B cell (primary cell): ENCODE measurements around the gene CGB1. TPM values are rescaled to one million over a fixed set of nuclear protein-coding genes. Genes with fewer than 3 reads are reported as not detected.

Source experiments
- ATAC-seq: fragments of 200-7000 bp; cut with Tn5 transposase; one replicate; pipeline ENCODE4 v1.10.0; 2021; ENCODE audit warnings: low read depth, mild to moderate bottlenecking, moderate number of reproducible peaks, moderate library complexity
- CTCF ChIA-PET: fragments of 350-600 bp; sonication (Branson Sonifier 250); formaldehyde crosslinking; loops from one replicate; lab custom pipeline; 2021; ENCODE audit warnings: antibody characterized with exemption, inconsistent platforms; lab: Charles Lee
- POLR2A ChIA-PET: fragments of 350-600 bp; sonication (Branson Sonifier 250); formaldehyde crosslinking; loops from one replicate; lab custom pipeline; 2021; ENCODE audit warnings: antibody characterized with exemption; lab: Charles Lee
- DNase-seq: peaks from one replicate; pipeline ENCODE4 v3.0.0; 2013
- H2AFZ ChIP-seq: 2 replicates; pipeline ENCODE4 v1.6.1; 2012; ENCODE audit warnings: mild to moderate bottlenecking, low read depth, low read length; ENCODE audit not compliant: insufficient read depth, poor library complexity, severe bottlenecking
- H3K27ac ChIP-seq, 2 donors: 1 replicate in 1 of 2; 2 replicates in 1 of 2; pipeline ENCODE4 v1.5.1; 2012 to 2013; ENCODE audit warnings: low read length in 2 of 2, mild to moderate bottlenecking in 2 of 2, moderate library complexity in 1 of 2
- H3K27me3 ChIP-seq, 4 experiments: fragments of 200-600 bp in 1 of 4; sonication (generic) in 1 of 4; replicated peaks in 1 of 4; 1 replicate in 2 of 4; 2 replicates in 2 of 4; pipeline versions ENCODE4 v1.6.1 to v1.7.0; 2013 to 2016; ENCODE audit warnings: low read length in 3 of 4, mild to moderate bottlenecking in 2 of 4, mixed read lengths in 1 of 4, moderate library complexity in 1 of 4; ENCODE audit not compliant: insufficient read depth in 4 of 4, control insufficient read depth in 3 of 4; ENCODE audit errors: control extremely low read depth in 1 of 4
- H3K36me3 ChIP-seq, 2 experiments: replicated peaks in 1 of 2; 1 replicate in 1 of 2; 2 replicates in 1 of 2; pipeline versions ENCODE4 v1.6.1 to v1.7.1; 2013; ENCODE audit warnings: low read length in 1 of 2; ENCODE audit not compliant: insufficient read depth in 2 of 2, control insufficient read depth in 1 of 2; ENCODE audit errors: control extremely low read depth in 1 of 2, extremely low read depth in 1 of 2
- H3K4me1 ChIP-seq, 2 donors: fragments of 200-600 bp in 1 of 2; sonication (generic) in 1 of 2; 1 replicate in 1 of 2; 2 replicates in 1 of 2; pipeline versions ENCODE4 v1.5.1 to v1.6.1; 2013 to 2017; ENCODE audit warnings: low read length in 2 of 2; ENCODE audit not compliant: control insufficient read depth in 2 of 2, insufficient read depth in 2 of 2
- H3K4me2 ChIP-seq: replicated peaks from 2 replicates; pipeline ENCODE3; 2012; ENCODE audit warnings: mild to moderate bottlenecking, low read depth, low read length; ENCODE audit not compliant: poor library complexity, severe bottlenecking
- H3K4me3 ChIP-seq, 5 experiments: fragments of 200-600 bp in 1 of 5; sonication (generic) in 1 of 5; 1 replicate in 3 of 5; 2 replicates in 2 of 5; pipeline versions ENCODE4 v1.5.1 to v1.7.0; 2011 to 2016; ENCODE audit warnings: low read length in 4 of 5, mild to moderate bottlenecking in 4 of 5, low read depth in 2 of 5, control low read depth in 1 of 5, moderate library complexity in 1 of 5; ENCODE audit not compliant: insufficient read depth in 1 of 5; ENCODE audit errors: control extremely low read depth in 1 of 5, extremely low read depth in 1 of 5
- H3K79me2 ChIP-seq: fragments of 200-600 bp; sonication (generic); one replicate; pipeline ENCODE4 v1.6.0; 2016; ENCODE audit warnings: low read length; ENCODE audit not compliant: control insufficient read depth, insufficient read depth
- H3K9ac ChIP-seq: fragments of 200-600 bp; sonication (generic); 2 replicates; pipeline ENCODE4 v1.6.1; 2017; ENCODE audit warnings: mild to moderate bottlenecking, low read length, moderate library complexity
- H3K9me3 ChIP-seq, 3 donors: one replicate each; pipeline versions ENCODE4 v1.6.1 to v1.7.1; 2013; ENCODE audit warnings: low read length in 2 of 3; ENCODE audit not compliant: control insufficient read depth in 2 of 3, insufficient read depth in 1 of 3; ENCODE audit errors: control extremely low read depth in 1 of 3
- H4K20me1 ChIP-seq: 2 replicates; pipeline ENCODE4 v1.6.0; 2012; ENCODE audit warnings: mild to moderate bottlenecking, low read length; ENCODE audit not compliant: insufficient read depth, control insufficient read depth, poor library complexity, severe bottlenecking
- H3K27ac Mint-ChIP-seq: one replicate; pipeline ENCODE4 v1.8.0; 2021; ENCODE audit warnings: mixed read lengths
- H3K27me3 Mint-ChIP-seq: one replicate; pipeline ENCODE4 v1.8.0; 2021; ENCODE audit warnings: mixed read lengths
- H3K4me1 Mint-ChIP-seq: one replicate; pipeline ENCODE4 v1.8.0; 2021; ENCODE audit warnings: mixed read lengths
- H3K4me3 Mint-ChIP-seq: one replicate; pipeline ENCODE4 v1.8.0; 2021; ENCODE audit warnings: mixed read lengths
- H3K9me3 Mint-ChIP-seq: one replicate; pipeline ENCODE4 v1.8.0; 2022; ENCODE audit warnings: mixed read lengths; ENCODE audit not compliant: insufficient read depth
- CTCF ChIP-seq: fragments of 200-600 bp; IDR thresholded peaks from one replicate; pipeline ENCODE4 v1.8.0; 2022; ENCODE audit warnings: antibody characterized with exemption, mild to moderate bottlenecking
- EZH2 ChIP-seq: IDR thresholded peaks from 2 replicates; pipeline ENCODE4 v1.6.1; 2012; ENCODE audit warnings: borderline replicate concordance, low read depth, mild to moderate bottlenecking, moderate library complexity, low read length; ENCODE audit not compliant: insufficient read depth, poor library complexity, severe bottlenecking
- WGBS: methylation state at CpG from one replicate; pipeline ENCODE4 v1.1.5; 2013; ENCODE audit warnings: missing lambda C conversion rate; ENCODE audit not compliant: insufficient coverage; 5-methylcytosine and 5-hydroxymethylcytosine counted together
- intact Hi-C: fragments of 100-400 bp; cut with micrococcal nuclease; formaldehyde crosslinking; loops from one replicate; pipeline ENCODE4 v1.10.0; 2022
- polyA plus RNA-seq: library from polyadenylated mRNA; depleted of rRNA; stranded (reverse); fragments of >200 nt; gene quantifications from 2 replicates; pipeline ENCODE4 v1.2.3, GENCODE V29; 2012
- total RNA-seq, 2 donors: library from RNA; stranded (reverse); fragments of 120-200 nt in 1 of 2; gene quantifications; 1 replicate in 1 of 2; 2 replicates in 1 of 2; pipeline versions ENCODE4 v1.2.3 to v1.2.4, GENCODE V29; 2013 to 2022

Gene CGB1
- total and polyA plus RNA-seq, 2 donors (not counting 1 experiment from before 2014, with no cell fraction given): not detected

GRCh38 chr19:49073514-49074378, 37.1 kb upstream of the CGB1 start:
- H3K36me3 ChIP-seq: no peaks in the 10 kb centered on the region
- ChIA-PET POLR2A (interaction anchor here (0.7 kb wide), 1 partner anchor 9 kb away, joined by 6 read pairs; no protein-coding TSS in a partner anchor), CTCF (interaction anchor here (0.7 to 2.3 kb wide), 7 partner anchors 54 to 762 kb away, joined by 3 to 11 read pairs (median 4); partner anchors contain the start of genes GYS1 and RUVBL2)
- TF ChIP-seq EZH2: no peak
- no peak for TF ChIP-seq CTCF
- H3K4me1 ChIP-seq: peaks cover 7 to 16% of the 10 kb centered on the region in 2 donors
- no peak overlapping the region for H3K9ac ChIP-seq
- H2AFZ ChIP-seq: no peak overlapping the region
- Mint-ChIP-seq H3K9me3 (peaks cover 1% of the 10 kb centered on the region), H3K4me3 (peak overlapping the region; percentile 47), H3K4me1 (peaks cover 11% of the 10 kb centered on the region), H3K27me3 (peaks cover 53% of the 10 kb centered on the region), H3K27ac (no peak overlapping the region)
- DNase-seq: no peak
- 77% methylated on average over 18 of the region's 23 CpGs for WGBS
- H3K27me3 ChIP-seq: peaks cover 0 to 57% (median 23%) of the 10 kb centered on the region in 4 experiments
- H3K4me3 ChIP-seq: no peak overlapping the region
- no peak for ATAC-seq
- H3K27ac ChIP-seq: no peak overlapping the region
- intact Hi-C loops: loop anchor here (2.0 kb wide), 1 partner anchor 125 kb away; no protein-coding TSS in a partner anchor
- no peaks in the 10 kb centered on the region for H4K20me1 ChIP-seq
- H3K4me2 ChIP-seq: no peak overlapping the region
- H3K9me3 ChIP-seq: peaks cover 0 to 20% (median 0%) of the 10 kb centered on the region in 3 donors
- H3K79me2 ChIP-seq: no peaks in the 10 kb centered on the region
